Nephron progenitor cell (in vitro differentiated cells): ENCODE results near the gene GARRE1.

ENCODE experiments used
- DNase-seq: peaks from one replicate; pipeline ENCODE4 v3.0.0; 2021
- H3K27ac Mint-ChIP-seq: 2 replicates; pipeline ENCODE4 v1.8.0; 2021; ENCODE audit warnings: mild to moderate bottlenecking, moderate library complexity, mixed read lengths
- H3K27me3 Mint-ChIP-seq: 2 replicates; pipeline ENCODE4 v1.8.0; 2021; ENCODE audit warnings: mild to moderate bottlenecking, low read depth, mixed read lengths; ENCODE audit not compliant: poor library complexity
- H3K36me3 Mint-ChIP-seq: 2 replicates; pipeline ENCODE4 v1.8.0; 2021; ENCODE audit warnings: low read depth, mixed read lengths
- H3K4me1 Mint-ChIP-seq: 2 replicates; pipeline ENCODE4 v1.8.0; 2021; ENCODE audit warnings: mixed read lengths
- H3K4me3 Mint-ChIP-seq: 2 replicates; pipeline ENCODE4 v1.8.0; 2021; ENCODE audit warnings: mild to moderate bottlenecking, moderate library complexity, mixed read lengths
- H3K9me3 Mint-ChIP-seq: 2 replicates; pipeline ENCODE4 v1.8.0; 2021; ENCODE audit warnings: mild to moderate bottlenecking, moderate library complexity, mixed read lengths
- TF ChIP-seq, protein P1 (sequence below): fragments of 200-600 bp; sonication (generic); IDR thresholded peaks from 2 replicates; pipeline ENCODE4 v1.5.0; 2021; ENCODE audit warnings: antibody characterized with exemption

The GARRE1 gene

DNA sequence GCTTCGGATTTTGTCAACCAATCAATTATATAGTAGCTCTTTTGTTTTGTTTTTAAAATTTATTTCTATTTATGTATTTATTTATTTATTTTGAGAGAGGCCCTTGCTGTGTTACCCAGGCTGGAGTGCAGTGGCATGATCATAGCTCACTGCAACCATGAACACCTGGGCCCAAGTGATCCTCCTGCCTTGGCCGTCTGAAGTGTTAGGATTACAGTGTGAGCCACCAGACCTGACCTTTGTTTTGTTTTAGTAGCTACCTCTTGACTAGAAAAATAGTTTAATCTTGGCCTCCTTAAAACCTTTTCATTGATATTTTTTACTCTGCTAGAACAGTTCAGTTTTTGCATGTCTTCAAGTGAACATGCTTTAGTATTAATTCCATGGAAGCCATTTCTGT is 15.1 kb downstream of the GARRE1 start:
- TF ChIP-seq, protein P1, sequence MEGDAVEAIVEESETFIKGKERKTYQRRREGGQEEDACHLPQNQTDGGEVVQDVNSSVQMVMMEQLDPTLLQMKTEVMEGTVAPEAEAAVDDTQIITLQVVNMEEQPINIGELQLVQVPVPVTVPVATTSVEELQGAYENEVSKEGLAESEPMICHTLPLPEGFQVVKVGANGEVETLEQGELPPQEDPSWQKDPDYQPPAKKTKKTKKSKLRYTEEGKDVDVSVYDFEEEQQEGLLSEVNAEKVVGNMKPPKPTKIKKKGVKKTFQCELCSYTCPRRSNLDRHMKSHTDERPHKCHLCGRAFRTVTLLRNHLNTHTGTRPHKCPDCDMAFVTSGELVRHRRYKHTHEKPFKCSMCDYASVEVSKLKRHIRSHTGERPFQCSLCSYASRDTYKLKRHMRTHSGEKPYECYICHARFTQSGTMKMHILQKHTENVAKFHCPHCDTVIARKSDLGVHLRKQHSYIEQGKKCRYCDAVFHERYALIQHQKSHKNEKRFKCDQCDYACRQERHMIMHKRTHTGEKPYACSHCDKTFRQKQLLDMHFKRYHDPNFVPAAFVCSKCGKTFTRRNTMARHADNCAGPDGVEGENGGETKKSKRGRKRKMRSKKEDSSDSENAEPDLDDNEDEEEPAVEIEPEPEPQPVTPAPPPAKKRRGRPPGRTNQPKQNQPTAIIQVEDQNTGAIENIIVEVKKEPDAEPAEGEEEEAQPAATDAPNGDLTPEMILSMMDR = no peak
- Mint-ChIP-seq H3K9me3 (no peaks in the 10 kb centered on the region), H3K4me3 (peak overlapping the region; percentile 35), H3K4me1 (peaks cover 62% of the 10 kb centered on the region), H3K27ac (peak overlapping the region; percentile 98), H3K36me3 (peaks cover 49% of the 10 kb centered on the region), H3K27me3 (peaks cover 4% of the 10 kb centered on the region)
- no peak for DNase-seq

DNA sequence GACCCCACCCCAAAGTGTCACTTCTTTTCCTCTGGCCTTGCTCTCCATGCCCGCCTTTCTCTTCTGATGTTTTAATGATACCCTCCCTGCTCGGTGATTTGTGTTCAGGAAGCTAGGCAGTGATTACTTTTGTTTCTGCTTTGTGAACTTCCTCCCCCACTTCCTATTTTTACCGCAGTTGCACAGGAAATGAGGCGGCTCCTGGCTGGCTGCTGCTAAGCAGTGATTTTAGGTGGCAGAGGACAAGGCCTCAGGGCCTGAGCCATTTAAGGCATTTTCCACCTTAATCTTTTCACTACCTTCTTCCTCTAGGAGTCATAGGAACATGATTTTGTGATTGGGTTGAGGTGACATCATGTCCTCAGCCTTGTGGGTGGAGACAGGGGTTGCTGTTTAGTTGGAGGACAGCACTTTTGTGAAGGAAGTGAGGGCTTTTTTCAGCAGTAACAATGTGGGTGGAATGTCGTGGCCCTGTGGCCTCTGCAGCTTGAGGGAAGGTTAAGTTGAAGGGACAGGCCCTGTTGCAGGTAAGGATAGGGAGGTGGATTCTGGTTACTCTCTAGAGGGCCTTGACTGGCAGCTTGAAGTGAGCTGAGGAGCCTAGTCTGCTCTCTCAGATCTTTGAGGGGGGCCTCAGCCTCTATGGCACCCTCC is 15.7 kb downstream of the GARRE1 start:
- Mint-ChIP-seq H3K4me1 (peaks cover 57% of the 10 kb centered on the region), H3K4me3 (peak overlapping the region; percentile 35), H3K27me3 (peaks cover 4% of the 10 kb centered on the region), H3K36me3 (peaks cover 55% of the 10 kb centered on the region), H3K27ac (peak overlapping the region; percentile 98), H3K9me3 (no peaks in the 10 kb centered on the region)
- TF ChIP-seq, protein P1 = no peak
- peak; percentile 5 for DNase-seq

DNA sequence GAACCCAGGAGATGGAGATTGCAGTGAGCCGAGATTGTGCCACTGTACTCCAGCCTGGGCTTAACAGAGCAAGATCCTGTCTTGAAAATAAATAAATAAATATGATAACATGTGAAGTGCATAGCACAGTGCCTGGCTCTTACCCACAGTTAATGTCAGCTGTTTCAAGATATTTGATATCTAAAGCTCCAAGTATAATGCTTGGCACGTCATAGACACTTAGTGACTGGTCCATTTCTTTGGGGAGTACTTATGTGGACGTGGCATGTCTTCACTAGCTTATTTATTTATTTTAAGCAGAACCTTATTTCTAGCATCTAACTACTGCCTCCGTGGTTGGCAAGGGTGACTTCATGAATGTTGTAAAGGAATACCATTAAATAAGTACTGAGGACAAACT is 18.8 kb downstream of the GARRE1 start:
- Mint-ChIP-seq H3K27ac (no peak overlapping the region), H3K27me3 (peaks cover 4% of the 10 kb centered on the region), H3K9me3 (no peaks in the 10 kb centered on the region), H3K4me3 (no peak overlapping the region), H3K4me1 (peaks cover 53% of the 10 kb centered on the region), H3K36me3 (peaks cover 48% of the 10 kb centered on the region)
- TF ChIP-seq, protein P1 = no peak
- DNase-seq = no peak

DNA sequence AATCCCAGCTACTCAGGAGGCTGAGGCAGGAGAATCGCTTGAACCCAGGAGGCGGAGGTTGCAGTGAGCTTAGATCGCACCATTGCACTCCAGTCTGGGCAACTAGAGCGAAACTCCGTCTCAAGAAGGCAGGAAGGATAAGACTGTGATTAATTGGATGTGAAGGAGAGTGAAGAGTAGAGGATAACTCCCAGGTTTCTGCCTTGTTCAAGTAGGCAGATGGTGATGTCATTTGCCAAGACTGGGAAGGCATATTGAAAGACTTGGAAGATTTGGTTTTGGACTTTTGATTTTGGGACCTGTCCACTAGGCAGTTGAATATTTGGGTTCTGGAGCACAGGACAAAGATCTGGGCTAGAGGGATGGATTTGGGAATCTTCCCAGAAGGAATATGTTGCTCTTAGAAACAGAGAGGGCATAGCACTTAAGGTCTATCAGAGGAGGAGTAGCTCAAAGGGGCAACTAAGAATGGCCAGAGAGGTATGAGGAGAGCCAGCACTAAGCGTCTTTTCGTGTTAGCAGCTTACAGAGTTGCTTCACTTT is 20.0 kb downstream of the GARRE1 start:
- TF ChIP-seq, protein P1 = no peak
- H3K4me3 Mint-ChIP-seq = no peak overlapping the region
- H3K27ac Mint-ChIP-seq = peak overlapping the region; percentile 74
- no peaks in the 10 kb centered on the region for H3K9me3 Mint-ChIP-seq
- DNase-seq = no peak
- H3K27me3 Mint-ChIP-seq = peaks cover 4% of the 10 kb centered on the region
- H3K36me3 Mint-ChIP-seq = peaks cover 53% of the 10 kb centered on the region
- peaks cover 41% of the 10 kb centered on the region for H3K4me1 Mint-ChIP-seq

DNA sequence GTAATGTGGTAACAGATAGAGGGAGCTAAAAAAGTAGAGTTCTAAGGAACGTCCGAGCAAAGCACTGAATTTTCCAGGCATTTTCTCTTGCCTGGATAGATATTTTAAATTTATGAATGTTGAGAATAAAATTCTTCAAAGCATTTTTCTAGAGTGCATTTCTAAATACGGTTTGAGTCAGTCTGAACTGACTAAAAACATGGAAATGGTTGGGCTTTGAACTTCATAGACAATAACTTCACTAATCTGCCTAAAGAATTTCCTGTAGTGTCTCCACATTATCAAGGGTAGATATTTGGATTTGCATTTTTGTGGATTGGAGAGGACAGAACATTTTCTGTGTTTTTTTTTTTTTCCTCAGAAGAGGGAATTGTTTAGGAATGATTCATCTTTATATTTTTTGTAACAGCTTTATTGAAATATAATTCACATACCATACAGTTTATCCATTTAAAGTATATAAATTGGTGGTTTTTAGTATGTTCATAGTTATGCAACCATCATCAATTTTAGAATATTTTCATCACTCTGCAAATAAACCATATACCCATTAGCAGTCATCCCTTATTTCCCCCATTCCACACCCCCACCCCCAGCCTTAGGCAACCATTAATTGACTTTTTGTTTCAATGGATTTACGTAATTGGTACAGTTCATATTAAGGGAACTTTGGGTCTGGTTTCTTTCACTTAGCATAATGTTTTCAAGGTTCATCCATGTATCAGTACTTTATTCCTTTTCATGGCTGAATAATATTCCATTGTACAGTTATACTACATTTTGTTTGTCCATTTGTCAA is 20.7 kb downstream of the GARRE1 start:
- H3K4me1 Mint-ChIP-seq = peaks cover 34% of the 10 kb centered on the region
- TF ChIP-seq, protein P1 = no peak
- H3K36me3 Mint-ChIP-seq = peaks cover 52% of the 10 kb centered on the region
- DNase-seq = no peak
- peak overlapping the region; percentile 74 for H3K27ac Mint-ChIP-seq
- H3K9me3 Mint-ChIP-seq = no peaks in the 10 kb centered on the region
- peaks cover 4% of the 10 kb centered on the region for H3K27me3 Mint-ChIP-seq
- H3K4me3 Mint-ChIP-seq = no peak overlapping the region
